Spinal cord (tissue), 10 donors: ENCODE measurements around the gene NUP98. TPM values are rescaled to one million over a fixed set of nuclear protein-coding genes. Genes with fewer than 3 reads are reported as not detected.

ENCODE experiments used
- DNase-seq, 6 donors: peaks; one replicate each; pipeline versions ENCODE4 v3.0.0 to v3.0.0-alpha.2; 2013 to 2015; ENCODE audit warnings: low spot score in 6 of 6, low read depth in 4 of 6
- H3K27ac ChIP-seq: one replicate; pipeline ENCODE4 v1.5.1; 2013; ENCODE audit warnings: low read depth, low read length, control low read depth
- H3K27me3 ChIP-seq: one replicate; pipeline ENCODE4 v1.6.1; 2013; ENCODE audit warnings: low read length; ENCODE audit not compliant: control insufficient read depth, insufficient read depth
- H3K36me3 ChIP-seq: one replicate; pipeline ENCODE4 v1.6.1; 2013; ENCODE audit warnings: low read length; ENCODE audit not compliant: control insufficient read depth, insufficient read depth
- H3K4me1 ChIP-seq: one replicate; pipeline ENCODE4 v1.6.1; 2013; ENCODE audit warnings: low read length; ENCODE audit not compliant: control insufficient read depth, insufficient read depth
- H3K4me3 ChIP-seq: one replicate; pipeline ENCODE4 v1.5.1; 2013; ENCODE audit warnings: low read depth, low read length, control low read depth
- H3K9me3 ChIP-seq: one replicate; pipeline ENCODE4 v1.6.1; 2013; ENCODE audit warnings: low read length; ENCODE audit not compliant: control insufficient read depth, insufficient read depth
- WGBS: methylation state at CpG from one replicate; pipeline ENCODE4 v1.1.5; 2013; ENCODE audit warnings: missing lambda C conversion rate; ENCODE audit not compliant: insufficient coverage; 5-methylcytosine and 5-hydroxymethylcytosine counted together
- long read RNA-seq, 4 donors: transcript quantifications; one replicate each; lab custom pipeline, GENCODE V29; 2026
- polyA plus RNA-seq, 2 donors: library from polyadenylated mRNA; unstranded; fragments of 120-200 nt; gene quantifications; one replicate each; pipeline ENCODE4 v1.2.1, GENCODE V29; 2013; ENCODE audit not compliant: insufficient read length in 2 of 2
- total RNA-seq, 2 donors: library from RNA; depleted of rRNA in 1 of 2; stranded (reverse); fragments of 120-200 nt in 1 of 2; fragments of >200 nt in 1 of 2; gene quantifications; one replicate each; pipeline versions ENCODE4 v1.2.3 to v1.2.4, GENCODE V29; 2013 to 2014
- donor health status: healthy.

The NUP98 gene
- 10 to 100 TPM; 65.7 to 72.7 TPM for total RNA-seq
- polyA plus RNA-seq = 10 to 100 TPM; 36.0 to 38.4 TPM
- long read RNA-seq, donor 1 = 0 reads
- long read RNA-seq, donor 2, partial matches to known transcripts = 0 of 1 reads
- long read RNA-seq, donor 2, other reads (novel, unspliced or antisense) = 0 of 1 reads
- long read RNA-seq, donor 3, partial matches to known transcripts = 0 of 1 reads
- long read RNA-seq, donor 3, other reads (novel, unspliced or antisense) = 0 of 1 reads
- long read RNA-seq, donor 4 = 0 reads

DNA sequence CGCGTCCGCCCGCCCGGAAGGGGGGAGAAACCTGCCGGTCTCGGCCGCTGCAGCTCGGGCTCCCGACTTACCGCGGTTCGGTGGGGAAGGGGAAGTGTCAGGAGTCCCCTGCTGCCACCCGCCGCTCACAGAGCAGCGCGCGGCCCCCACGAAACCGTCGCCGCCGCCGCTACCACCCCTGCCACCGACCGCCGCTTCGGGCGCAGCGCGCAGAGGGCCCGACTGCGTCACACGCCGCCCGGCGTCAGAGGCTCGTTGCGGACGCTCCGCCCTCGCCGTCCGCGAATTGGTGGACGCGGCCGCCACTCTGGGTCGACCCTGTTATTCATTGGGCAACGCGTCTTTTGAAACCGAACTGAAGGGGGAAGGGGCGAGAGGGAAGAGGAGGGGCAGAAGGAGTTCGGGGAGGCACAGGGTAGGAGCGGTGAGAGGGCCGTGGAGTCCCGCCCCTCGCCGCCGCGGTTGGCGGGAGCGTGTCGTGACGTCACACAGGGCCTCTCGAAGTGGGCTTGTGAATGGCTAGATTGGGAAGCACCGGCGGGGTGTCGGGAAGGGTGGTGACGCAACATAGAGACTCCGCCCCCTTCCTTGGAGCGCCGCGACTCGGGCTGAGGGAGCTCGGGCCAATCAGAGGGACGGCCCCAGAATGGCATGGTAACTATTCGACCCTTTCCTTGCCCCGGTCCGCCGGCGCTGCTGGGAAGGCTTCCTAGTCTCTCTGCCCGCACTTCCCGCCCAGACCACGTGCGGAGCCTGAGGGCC is at the start of gene NUP98:
TSS of gene NUP98 (minus strand) at position 226 of the 762 bp plus-strand sequence. CDS start 15,437 bp downstream, outside the sequence.
- Histone ChIP-seq H3K27me3 (no peaks in the 10 kb centered on the region), H3K27ac (peak within 1 kb of the TSS; percentile 97), H3K4me1 (peaks cover 12% of the 10 kb centered on the region), H3K36me3 (peaks cover 15% of the 10 kb centered on the region), H3K9me3 (no peaks in the 10 kb centered on the region), H3K4me3 (peak within 1 kb of the TSS; percentile 93)
- peak; percentile 93 to 100 (median 99) for DNase-seq
- WGBS = 0% methylated on average over 86 of the region's 86 CpGs

DNA sequence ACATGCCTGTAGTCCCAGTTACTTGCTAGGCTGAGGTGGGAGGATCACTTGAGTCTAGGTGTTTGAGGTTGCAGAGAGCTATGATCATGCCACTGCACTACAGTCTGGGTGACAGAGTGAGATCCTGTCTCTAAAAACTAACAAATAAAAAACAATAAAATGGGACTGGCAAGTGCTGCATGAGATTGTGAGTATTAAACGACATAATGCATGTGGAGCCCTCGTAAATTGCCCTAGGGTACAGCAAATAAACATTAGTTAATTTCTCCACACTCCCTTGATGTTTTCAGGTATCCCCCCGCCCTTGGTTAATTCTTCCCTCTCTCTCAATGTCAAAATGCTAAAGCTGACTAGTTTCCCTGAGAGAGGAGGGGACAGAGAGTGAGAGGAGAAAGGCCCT is 48.3 kb upstream of the NUP98 start:
- no peaks in the 10 kb centered on the region for H3K27me3 ChIP-seq
- H3K36me3 ChIP-seq = no peaks in the 10 kb centered on the region
- H3K27ac ChIP-seq = no peak overlapping the region
- no CpG with 5 or more reads among the region's 3 CpGs for WGBS
- H3K4me3 ChIP-seq = no peak overlapping the region
- no peaks in the 10 kb centered on the region for H3K9me3 ChIP-seq
- H3K4me1 ChIP-seq = peaks cover 4% of the 10 kb centered on the region
- DNase-seq = no peak

- peaks cover 5% of the 10 kb centered on the region for H3K4me1 ChIP-seq
- no peaks in the 10 kb centered on the region for H3K36me3 ChIP-seq
- H3K27ac ChIP-seq = no peak overlapping the region
- H3K9me3 ChIP-seq = no peaks in the 10 kb centered on the region
- DNase-seq = no peak
- no peak overlapping the region for H3K4me3 ChIP-seq
- 100% methylated on average over 1 of the region's 1 CpG for WGBS
- H3K27me3 ChIP-seq = no peaks in the 10 kb centered on the region
These were observed 47.9 kb upstream of the NUP98 start for GRCh38 chr11:3845246-3845645.

GRCh38 chr11:3843326-3843725 is 46.0 kb upstream of the NUP98 start:
- Histone ChIP-seq H3K27ac (no peak overlapping the region), H3K36me3 (no peaks in the 10 kb centered on the region), H3K9me3 (no peaks in the 10 kb centered on the region), H3K27me3 (no peaks in the 10 kb centered on the region), H3K4me3 (no peak overlapping the region), H3K4me1 (peaks cover 17% of the 10 kb centered on the region)
- no peak for DNase-seq
- WGBS = no CpG with 5 or more reads among the region's 3 CpGs

DNA sequence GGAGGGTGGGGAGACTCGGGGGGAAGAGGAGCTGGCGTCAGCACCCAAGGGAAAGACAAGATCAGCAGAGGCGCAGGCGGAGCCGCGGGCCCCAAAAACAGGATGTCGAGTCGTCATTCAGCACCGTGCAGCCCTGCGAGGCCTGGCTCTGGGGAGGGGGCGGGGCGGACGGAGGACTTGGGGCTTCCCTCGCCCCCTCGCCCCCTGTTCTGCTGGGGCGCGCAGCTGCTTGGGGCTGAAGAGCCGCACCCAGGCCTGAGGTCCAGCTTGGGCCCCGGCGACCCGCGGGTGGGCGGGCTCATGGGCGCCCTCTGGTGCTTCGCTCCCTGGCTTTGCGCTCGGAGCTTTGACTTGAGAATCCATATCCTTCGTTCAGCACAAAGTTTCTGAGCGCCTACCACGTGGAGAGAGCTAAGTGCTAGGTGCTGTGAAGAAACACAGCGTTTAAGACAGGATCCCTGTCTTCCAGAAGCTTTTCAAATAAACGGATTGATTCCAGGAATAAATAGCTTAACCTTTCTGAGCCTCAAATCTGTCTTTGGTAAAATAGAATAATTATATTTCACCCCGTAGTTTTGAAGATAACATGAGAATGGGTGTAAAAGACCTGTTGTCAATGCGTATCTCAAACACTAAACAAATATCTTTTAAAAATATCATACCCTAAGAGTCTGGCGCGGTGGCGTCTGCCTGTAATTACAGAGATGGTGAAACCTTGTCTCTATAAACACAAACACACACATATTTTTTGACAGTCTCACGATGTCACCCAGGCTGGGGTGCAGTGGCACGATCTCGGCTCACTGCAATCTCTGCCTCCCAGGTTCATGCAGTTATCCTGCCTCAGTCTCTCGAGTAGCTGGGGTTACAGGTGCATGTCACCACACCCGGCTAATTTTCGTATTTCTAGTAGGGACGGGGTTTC is 44.3 kb upstream of the NUP98 start:
- WGBS = 23% methylated on average over 40 of the region's 44 CpGs
- Histone ChIP-seq H3K27me3 (no peaks in the 10 kb centered on the region), H3K9me3 (no peaks in the 10 kb centered on the region), H3K4me1 (peaks cover 17% of the 10 kb centered on the region), H3K36me3 (peaks cover 4% of the 10 kb centered on the region), H3K4me3 (peak overlapping the region; percentile 51), H3K27ac (peak overlapping the region; percentile 89)
- DNase-seq = peak in 5 of 6 donors; percentile 50 to 92 (median 62)

DNA sequence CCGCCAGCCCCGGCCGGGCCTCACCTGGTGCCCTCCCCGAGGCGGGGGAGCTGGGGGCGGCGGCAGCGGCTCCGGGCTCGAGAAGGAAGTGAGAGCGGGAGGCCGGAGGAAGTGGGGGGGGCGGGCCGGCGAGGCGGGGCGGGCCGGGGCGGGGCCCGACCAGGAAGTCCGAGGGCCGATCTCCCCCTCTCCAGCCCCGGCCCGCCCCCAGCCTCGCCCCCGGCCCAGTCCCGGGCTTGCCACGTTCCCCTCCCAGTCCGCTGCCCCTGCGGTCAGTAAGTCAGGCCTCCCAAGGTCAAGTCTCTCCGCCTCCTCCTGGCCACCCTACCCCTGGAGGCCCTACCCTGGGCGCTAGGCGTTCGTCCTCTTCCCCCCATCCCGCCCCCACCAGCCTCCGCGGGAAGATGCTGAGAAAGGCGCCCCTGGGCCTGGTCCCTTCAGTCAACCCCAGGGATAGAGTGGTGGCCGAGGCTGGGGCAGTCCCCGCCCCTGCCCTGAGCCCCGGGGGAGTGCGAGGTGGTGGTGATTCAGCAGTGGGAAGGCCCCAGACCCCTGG is 43.6 kb upstream of the NUP98 start, which contains the start of gene RHOG:
TSS of gene RHOG (minus strand) at position 90 of the 556 bp plus-strand sequence. CDS start 12,821 bp downstream, outside the sequence.
- Histone ChIP-seq H3K36me3 (peaks cover 4% of the 10 kb centered on the region), H3K4me3 (peak within 1 kb of the TSS; percentile 57), H3K27ac (peak within 1 kb of the TSS; percentile 89), H3K27me3 (no peaks in the 10 kb centered on the region), H3K9me3 (no peaks in the 10 kb centered on the region), H3K4me1 (peaks cover 17% of the 10 kb centered on the region)
- WGBS = under 1% methylated on average over 28 of the region's 42 CpGs
- DNase-seq = peak in 5 of 6 donors; percentile 36 to 86 (median 46)

DNA sequence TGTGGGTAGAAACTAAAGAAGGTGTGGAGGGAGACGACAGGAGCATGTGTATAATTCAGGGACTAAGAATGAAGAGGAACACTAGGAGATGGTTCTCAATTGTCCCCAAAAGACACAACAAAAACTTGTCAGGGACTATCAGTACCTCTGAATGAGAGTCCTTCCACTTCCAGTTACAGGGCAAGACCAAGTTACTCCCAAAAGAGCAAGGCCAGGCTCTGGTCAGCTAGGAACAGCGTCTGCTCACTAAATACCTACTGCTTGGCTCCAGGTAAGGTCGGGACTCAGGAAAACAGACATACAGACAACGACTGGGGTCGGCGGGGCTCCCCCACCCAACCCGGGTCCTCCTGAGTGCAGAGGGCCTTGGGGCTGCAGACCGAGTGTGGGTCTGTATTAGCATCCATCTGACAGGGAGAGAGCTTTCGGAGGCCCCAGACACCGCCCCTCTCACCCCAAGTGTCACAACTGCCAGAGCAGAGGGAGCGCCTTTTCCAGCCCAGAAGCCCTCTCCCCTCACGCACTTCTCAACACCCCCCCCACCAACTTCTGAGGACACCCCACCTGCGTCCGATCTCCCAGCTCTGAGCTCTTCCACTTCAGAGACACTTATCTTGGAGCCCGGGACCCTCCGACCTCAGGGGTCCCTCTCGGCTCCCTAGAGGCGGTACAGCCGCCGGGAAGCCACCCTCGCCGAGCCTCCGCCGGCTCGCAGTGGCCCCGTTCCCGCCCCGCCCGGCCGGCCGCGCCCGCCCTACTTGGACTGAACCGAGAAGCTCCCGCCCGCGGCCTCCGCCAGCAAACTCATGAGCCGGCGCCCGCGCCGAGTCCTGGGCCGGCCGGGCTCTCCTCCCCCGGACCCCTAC is 42.9 kb upstream of the NUP98 start:
- H3K36me3 ChIP-seq = peaks cover 7% of the 10 kb centered on the region
- peak in 1 of 6 donors; percentile 5 for DNase-seq
- H3K4me3 ChIP-seq = peak overlapping the region; percentile 57
- no peaks in the 10 kb centered on the region for H3K9me3 ChIP-seq
- WGBS = under 1% methylated on average over 44 of the region's 46 CpGs
- H3K27me3 ChIP-seq = no peaks in the 10 kb centered on the region
- H3K27ac ChIP-seq = peak overlapping the region; percentile 57
- peaks cover 17% of the 10 kb centered on the region for H3K4me1 ChIP-seq

DNA sequence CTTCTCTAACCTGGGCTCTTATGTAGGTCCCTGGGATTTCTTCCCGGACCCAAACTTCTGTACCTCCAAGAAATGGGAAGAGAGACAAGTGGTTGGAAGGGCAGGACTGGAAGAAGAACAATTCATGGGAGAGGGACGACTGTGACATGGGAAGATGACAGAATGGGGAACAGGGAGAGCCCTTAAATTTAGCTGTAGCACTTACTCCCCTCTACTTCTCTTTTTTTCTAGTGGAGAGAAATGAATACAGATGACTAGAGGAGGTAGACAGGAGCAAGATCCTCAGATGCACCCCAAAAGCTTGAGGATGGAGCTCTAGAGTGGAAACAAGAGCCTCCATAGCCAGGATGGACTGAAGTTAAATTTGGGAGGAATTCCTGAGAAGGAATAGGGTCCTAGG is 41.1 kb upstream of the NUP98 start:
- DNase-seq = no peak
- Histone ChIP-seq H3K27ac (no peak overlapping the region), H3K27me3 (no peaks in the 10 kb centered on the region), H3K4me3 (no peak overlapping the region), H3K9me3 (no peaks in the 10 kb centered on the region), H3K4me1 (peaks cover 17% of the 10 kb centered on the region), H3K36me3 (peaks cover 7% of the 10 kb centered on the region)
- no CpG with 5 or more reads among the region's 2 CpGs for WGBS
